Measurements from ENCODE around the gene TRAF2.
"Not testable (repeated sequence)": the region's sequence is repeated elsewhere in the genome, so short reads cannot be mapped to it uniquely, and the experiment has no call there.

Gene TRAF2

GRCh38 chr9:136882109-136882946 is 4.0 kb upstream of the TRAF2 start:
- DNase-seq (ENCODE audit: low spot score): peak; percentile 86

GRCh38 chr9:136882947-136883283 is 3.4 kb upstream of the TRAF2 start:
- DNase-seq (ENCODE audit: low spot score): not testable (repeated sequence)

- DNase-seq (ENCODE audit: low spot score): not testable (repeated sequence)
Measured at GRCh38 chr9:136883670-136884069, 2.6 kb upstream of the TRAF2 start.

- DNase-seq (ENCODE audit: low spot score): no peak
Measured at GRCh38 chr9:136886610-136887597, 588 bp downstream of the TRAF2 start.

GRCh38 chr9:136888454-136888853 is 2.1 kb downstream of the TRAF2 start:
- DNase-seq (ENCODE audit: low spot score): no peak

- DNase-seq (ENCODE audit: low spot score): no peak
Measured at GRCh38 chr9:136889858-136890257, 3.5 kb downstream of the TRAF2 start.

GRCh38 chr9:136890661-136891060 is 4.3 kb downstream of the TRAF2 start:
- no peak for DNase-seq (ENCODE audit: low spot score)

GRCh38 chr9:136896027-136896426 is 9.7 kb downstream of the TRAF2 start:
- DNase-seq (ENCODE audit: low spot score): no peak

GRCh38 chr9:136898483-136899100 is 12.3 kb downstream of the TRAF2 start:
- no peak for DNase-seq (ENCODE audit: low spot score)

- DNase-seq (ENCODE audit: low spot score): no peak
Measured at GRCh38 chr9:136899196-136899595, 12.9 kb downstream of the TRAF2 start.

GRCh38 chr9:136900556-136900955 is 14.2 kb downstream of the TRAF2 start:
- DNase-seq (ENCODE audit: low spot score): no peak

GRCh38 chr9:136900988-136901515 is 14.7 kb downstream of the TRAF2 start:
- peak; percentile 75 for DNase-seq (ENCODE audit: low spot score)

GRCh38 chr9:136901516-136902258 is 15.4 kb downstream of the TRAF2 start:
- peak; percentile 88 for DNase-seq (ENCODE audit: low spot score)

- peak; percentile 72 for DNase-seq (ENCODE audit: low spot score)
Measured at GRCh38 chr9:136902259-136902821, 16.0 kb downstream of the TRAF2 start.

- no peak for DNase-seq (ENCODE audit: low spot score)
Measured at GRCh38 chr9:136903041-136903554, 16.8 kb downstream of the TRAF2 start.

GRCh38 chr9:136906266-136906665 is 19.9 kb downstream of the TRAF2 start:
- no peak for DNase-seq (ENCODE audit: low spot score)

- no peak for DNase-seq (ENCODE audit: low spot score)
Measured at GRCh38 chr9:136907011-136907914, 20.9 kb downstream of the TRAF2 start.

GRCh38 chr9:136910197-136910900 is 24.0 kb downstream of the TRAF2 start:
- DNase-seq (ENCODE audit: low spot score): no peak

- DNase-seq (ENCODE audit: low spot score): no peak
Measured at GRCh38 chr9:136910901-136911245, 24.6 kb downstream of the TRAF2 start.

All from SW480 (cell line).